Measurements from ENCODE around the gene CLMP.

- no peak for TF ChIP-seq POLR2A (IDR thresholded peaks at IDR 0.05; ENCODE audit: low read depth)
- no peak for TF ChIP-seq CTCF (IDR thresholded peaks at IDR 0.05)
Measured at GRCh38 chr11:123072762-123073161, 122.3 kb downstream of the CLMP start.

All from esophagus muscularis mucosa (tissue), 3 donors.